ENCODE data around the gene HIF1AN. TPM values are rescaled to one million over a fixed set of nuclear protein-coding genes. Genes with fewer than 3 reads are reported as not detected.

The HIF1AN gene
- total RNA-seq, 2 experiments from 2014 or later: 40.6 to 47.4 TPM

DNA sequence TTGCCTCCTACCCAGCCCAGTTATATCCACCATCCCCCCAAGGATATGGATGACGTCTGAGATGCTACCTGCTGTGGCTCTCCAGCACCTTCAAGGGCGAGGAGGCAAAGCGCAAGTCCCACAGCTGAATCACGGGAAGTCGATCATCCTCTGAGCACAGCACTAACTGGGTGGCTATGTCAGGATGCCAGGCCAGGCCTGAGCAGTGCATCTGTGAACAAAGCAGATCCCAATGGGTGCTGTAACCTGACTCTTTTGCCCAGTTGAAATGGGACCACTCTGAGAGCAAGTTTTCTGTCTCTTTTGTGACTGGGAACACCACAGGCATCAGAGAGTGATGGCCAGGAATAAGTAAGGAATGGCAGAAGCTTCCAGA is 28.4 kb upstream of the HIF1AN start:
- no peaks in the 10 kb centered on the region for H3K27me3 Mint-ChIP-seq
- DNase-seq: no peak
- H3K27ac Mint-ChIP-seq: peak overlapping the region; percentile 90
- H3K36me3 Mint-ChIP-seq: peaks cover 50% of the 10 kb centered on the region
- H3K4me3 Mint-ChIP-seq: no peak overlapping the region
- H3K9me3 Mint-ChIP-seq: no peaks in the 10 kb centered on the region
- POLR2A ChIA-PET: interaction anchor here (3.0 to 5.2 kb wide), 3 partner anchors 25 to 221 kb away, joined by 8 to 32 read pairs (median 28); partner anchors contain the start of genes BLOC1S2 and SCD
- CTCF ChIA-PET: interaction anchor here (0.8 to 10.1 kb wide), 10 partner anchors 11 to 165 kb away, joined by 3 to 141 read pairs (median 16); partner anchors contain the start of genes HIF1AN, SCD and SEC31B
- H3K4me1 Mint-ChIP-seq (ENCODE audit: low read depth): peaks cover 64% of the 10 kb centered on the region
- intact Hi-C loops (cut with micrococcal nuclease): no loop called here

- ChIA-PET POLR2A (interaction anchor here (1.4 to 5.2 kb wide), 6 partner anchors 10 to 222 kb away, joined by 6 to 32 read pairs (median 18); partner anchors contain the start of genes BLOC1S2 and SCD), CTCF (interaction anchor here (0.5 to 10.1 kb wide), 25 partner anchors 9 to 508 kb away, joined by 3 to 141 read pairs (median 4); partner anchors contain the start of genes HIF1AN, SCD and SEC31B)
- Mint-ChIP-seq H3K9me3 (no peaks in the 10 kb centered on the region), H3K27me3 (no peaks in the 10 kb centered on the region), H3K36me3 (peaks cover 49% of the 10 kb centered on the region), H3K4me3 (peak overlapping the region; percentile 38), H3K4me1 (ENCODE audit: low read depth) (peaks cover 68% of the 10 kb centered on the region), H3K27ac (peak overlapping the region; percentile 88)
- intact Hi-C loops (cut with micrococcal nuclease): loop anchor here (1.0 kb wide), 2 partner anchors 75 to 170 kb away; no protein-coding TSS in a partner anchor
- DNase-seq: no peak
These were observed 27.5 kb upstream of the HIF1AN start for GRCh38 chr10:100508266-100508665.

DNA sequence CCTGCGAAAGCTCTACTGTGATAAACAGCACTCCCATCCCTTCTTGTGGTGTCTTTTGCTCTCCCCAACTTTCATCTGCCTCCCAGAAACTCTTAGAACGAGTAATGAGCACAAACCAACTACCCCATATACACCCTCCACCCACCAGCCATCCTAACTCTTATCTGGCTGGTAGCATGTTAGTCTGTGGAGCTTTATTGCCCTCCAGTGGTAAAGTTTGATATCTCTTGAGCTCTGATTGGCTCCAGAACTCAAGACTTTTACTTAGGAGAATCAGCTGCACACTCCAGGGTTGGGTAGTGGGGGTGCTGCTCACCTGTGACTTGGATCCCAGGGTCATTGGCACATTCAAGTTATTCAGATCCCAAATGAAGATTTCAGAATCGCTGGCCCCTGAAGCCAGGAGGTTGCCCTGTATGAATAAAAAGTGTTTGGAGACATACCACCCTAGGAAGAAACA is 27.0 kb upstream of the HIF1AN start:
- Mint-ChIP-seq H3K36me3 (peaks cover 49% of the 10 kb centered on the region), H3K4me3 (peak overlapping the region; percentile 38)

DNA sequence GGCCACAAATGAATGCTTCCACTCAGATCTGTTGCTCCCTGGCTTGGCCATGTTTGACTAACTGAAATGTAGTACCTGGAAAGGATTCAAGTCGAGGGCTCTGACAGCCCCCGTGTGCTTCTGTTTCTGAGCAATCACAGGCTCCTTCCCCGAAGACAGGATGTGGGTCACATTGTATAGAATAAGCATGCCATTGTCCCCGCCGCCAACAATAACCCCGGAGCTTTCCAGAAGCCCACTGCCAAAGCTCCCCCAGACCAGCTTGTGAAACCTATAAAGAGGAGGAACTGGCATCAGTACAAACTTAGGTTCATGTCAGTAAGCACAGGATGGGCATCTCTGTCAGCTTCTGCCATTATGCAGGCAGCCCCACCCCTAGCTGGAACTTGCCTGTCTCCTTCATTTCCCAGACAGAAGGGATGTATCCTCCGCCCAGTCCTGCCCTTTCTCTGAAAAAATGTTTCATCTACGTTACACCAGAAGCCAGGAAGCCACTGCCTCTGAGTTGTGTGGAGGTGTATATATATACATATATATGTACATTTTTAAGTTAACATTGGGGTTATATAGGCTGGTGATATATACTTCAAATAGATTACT is 26.4 kb upstream of the HIF1AN start:
- intact Hi-C loops (cut with micrococcal nuclease): loop anchor here (1.0 kb wide), 7 partner anchors 9 to 223 kb away; partner anchors contain the start of genes BLOC1S2 and HIF1AN
- Mint-ChIP-seq H3K4me3 (peak overlapping the region; percentile 38), H3K4me1 (ENCODE audit: low read depth) (peaks cover 68% of the 10 kb centered on the region), H3K27ac (peak overlapping the region; percentile 88), H3K27me3 (no peaks in the 10 kb centered on the region), H3K9me3 (no peaks in the 10 kb centered on the region), H3K36me3 (peaks cover 47% of the 10 kb centered on the region)
- ChIA-PET CTCF (interaction anchor here (0.6 to 10.1 kb wide), 28 partner anchors 9 to 507 kb away, joined by 3 to 141 read pairs (median 4); partner anchors contain the start of genes HIF1AN, SCD and SEC31B), POLR2A (interaction anchor here (0.6 to 5.2 kb wide), 11 partner anchors 9 to 223 kb away, joined by 3 to 32 read pairs (median 8); partner anchors contain the start of genes BLOC1S2, HIF1AN and SCD)
- DNase-seq: peak; percentile 87

More for the DNA sequence above, 27.0 kb upstream of the HIF1AN start:
- no peaks in the 10 kb centered on the region for H3K9me3 Mint-ChIP-seq
- peaks cover 68% of the 10 kb centered on the region for H3K4me1 Mint-ChIP-seq (ENCODE audit: low read depth)
- ChIA-PET POLR2A (interaction anchor here (0.6 to 5.2 kb wide), 9 partner anchors 10 to 222 kb away, joined by 3 to 32 read pairs (median 8); partner anchors contain the start of genes BLOC1S2, HIF1AN and SCD), CTCF (interaction anchor here (0.5 to 10.1 kb wide), 29 partner anchors 9 to 508 kb away, joined by 3 to 141 read pairs (median 4); partner anchors contain the start of genes HIF1AN, SCD and SEC31B)
- intact Hi-C loops (cut with micrococcal nuclease): loop anchor here (1.0 kb wide), 9 partner anchors 10 to 222 kb away; partner anchors contain the start of genes BLOC1S2 and HIF1AN
- peak overlapping the region; percentile 88 for H3K27ac Mint-ChIP-seq
- peak; percentile 56 for DNase-seq
- H3K27me3 Mint-ChIP-seq: no peaks in the 10 kb centered on the region

DNA sequence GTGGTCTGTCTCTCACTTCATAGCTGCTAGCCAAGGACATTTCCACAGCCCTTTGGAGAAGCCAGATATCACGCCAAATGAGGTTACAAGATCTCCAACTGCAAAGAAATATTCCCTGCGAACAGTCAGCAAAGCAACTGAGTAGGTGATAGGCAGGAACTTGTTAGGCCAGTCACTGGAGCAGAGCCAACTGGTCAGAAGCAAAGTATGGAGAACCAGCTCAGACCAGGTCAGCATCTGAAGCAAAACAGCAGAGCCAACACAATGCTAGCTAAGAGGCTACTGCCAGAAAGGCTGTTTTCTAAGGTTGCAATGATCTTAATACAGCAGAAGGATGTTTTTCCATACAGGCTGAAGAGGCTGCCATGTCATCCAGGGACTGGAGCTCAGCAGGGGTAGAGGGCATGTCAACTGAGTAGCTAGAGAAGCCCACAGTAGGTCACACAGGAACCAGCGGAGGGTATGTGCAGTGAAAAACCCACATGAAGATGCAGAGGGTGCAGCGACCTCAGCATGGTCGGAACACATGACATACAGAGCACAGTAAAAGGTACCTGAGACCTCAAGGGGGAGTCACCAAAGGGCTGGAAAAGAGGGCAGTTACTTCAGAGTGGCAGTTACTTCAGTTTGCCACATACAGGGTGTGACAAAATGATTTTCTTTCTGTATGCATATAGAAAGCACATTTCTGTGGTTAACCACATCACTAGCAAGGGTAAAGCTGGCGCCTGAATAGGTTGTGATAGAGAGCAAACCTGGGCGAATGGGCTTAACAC is 25.0 kb upstream of the HIF1AN start:
- DNase-seq: peak; percentile 87
- POLR2A ChIA-PET: interaction anchor here (0.7 to 5.2 kb wide), 10 partner anchors 16 to 224 kb away, joined by 3 to 32 read pairs (median 8); partner anchors contain the start of genes BLOC1S2, HIF1AN and SCD
- Mint-ChIP-seq H3K27me3 (no peaks in the 10 kb centered on the region), H3K4me1 (ENCODE audit: low read depth) (peaks cover 68% of the 10 kb centered on the region), H3K36me3 (peaks cover 41% of the 10 kb centered on the region), H3K27ac (peak overlapping the region; percentile 88), H3K4me3 (peak overlapping the region; percentile 1), H3K9me3 (no peaks in the 10 kb centered on the region)
- CTCF ChIA-PET: interaction anchor here (1.2 to 10.1 kb wide), 10 partner anchors 8 to 168 kb away, joined by 3 to 141 read pairs (median 42); partner anchors contain the start of genes HIF1AN, NDUFB8, SCD and SEC31B
- intact Hi-C loops (cut with micrococcal nuclease): loop anchor here (1.0 kb wide), 1 partner anchor 18 kb away; no protein-coding TSS in a partner anchor

- H3K4me1 Mint-ChIP-seq (ENCODE audit: low read depth): peaks cover 29% of the 10 kb centered on the region
These were observed 20.1 kb upstream of the HIF1AN start for GRCh38 chr10:100515612-100516011.

GRCh38 chr10:100516847-100517246 is 18.9 kb upstream of the HIF1AN start:
- peaks cover 28% of the 10 kb centered on the region for H3K36me3 Mint-ChIP-seq
- ChIA-PET POLR2A (no interaction called here), CTCF (interaction anchor here (0.9 to 7.5 kb wide), 5 partner anchors 8 to 85 kb away, joined by 6 to 144 read pairs (median 85); partner anchors contain the start of genes HIF1AN and NDUFB8)
- no peak for DNase-seq
- no peaks in the 10 kb centered on the region for H3K9me3 Mint-ChIP-seq
- H3K27me3 Mint-ChIP-seq: no peaks in the 10 kb centered on the region
- H3K4me1 Mint-ChIP-seq (ENCODE audit: low read depth): peaks cover 21% of the 10 kb centered on the region
- intact Hi-C loops (cut with micrococcal nuclease): no loop called here
- no peak overlapping the region for H3K27ac Mint-ChIP-seq
- no peak overlapping the region for H3K4me3 Mint-ChIP-seq

More at GRCh38 chr10:100515612-100516011, 20.1 kb upstream of the HIF1AN start:
- Mint-ChIP-seq H3K27ac (no peak overlapping the region), H3K36me3 (peaks cover 27% of the 10 kb centered on the region), H3K9me3 (no peaks in the 10 kb centered on the region), H3K4me3 (no peak overlapping the region), H3K27me3 (no peaks in the 10 kb centered on the region)
- ChIA-PET POLR2A (no interaction called here), CTCF (interaction anchor here (1.4 to 6.1 kb wide), 2 partner anchors 33 to 84 kb away, joined by 5 to 85 read pairs; no protein-coding TSS in a partner anchor)
- intact Hi-C loops (cut with micrococcal nuclease): no loop called here
- no peak for DNase-seq

DNA sequence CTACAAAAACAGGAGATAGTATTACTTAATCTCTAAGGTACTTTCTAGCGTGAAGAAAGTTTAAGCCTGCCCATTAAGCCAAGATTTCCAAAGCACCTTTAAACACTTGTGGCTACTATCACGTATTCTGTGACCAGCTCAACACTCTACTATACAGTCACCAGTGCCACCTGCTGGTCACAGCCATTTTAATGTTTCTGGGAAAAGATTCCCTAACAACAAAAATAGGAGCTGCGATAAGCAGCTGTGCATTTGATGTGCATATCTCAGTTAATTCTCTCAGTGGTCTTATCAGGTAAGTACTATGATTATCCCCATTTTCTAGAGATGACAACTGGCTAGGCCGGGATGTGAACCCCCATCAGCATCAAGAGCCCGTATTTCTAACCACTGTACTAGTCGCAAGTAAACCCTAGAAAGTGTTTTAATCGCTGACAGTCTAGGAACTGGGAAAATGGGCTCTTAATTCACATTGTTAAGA is 16.9 kb upstream of the HIF1AN start:
- intact Hi-C loops (cut with micrococcal nuclease): loop anchor here (1.0 kb wide), 3 partner anchors 10 to 86 kb away; no protein-coding TSS in a partner anchor
- peak; percentile 76 for DNase-seq
- Mint-ChIP-seq H3K27me3 (no peaks in the 10 kb centered on the region), H3K27ac (peak overlapping the region; percentile 11), H3K36me3 (peaks cover 27% of the 10 kb centered on the region), H3K9me3 (no peaks in the 10 kb centered on the region), H3K4me3 (no peak overlapping the region), H3K4me1 (ENCODE audit: low read depth) (peaks cover 12% of the 10 kb centered on the region)
- CTCF ChIA-PET: interaction anchor here (0.6 to 7.5 kb wide), 40 partner anchors 10 to 531 kb away, joined by 3 to 144 read pairs (median 4); partner anchors contain the start of genes HIF1AN, NDUFB8, PKD2L1 and SCD
- POLR2A ChIA-PET: interaction anchor here (1.2 to 1.4 kb wide), 4 partner anchors 10 to 37 kb away, joined by 3 to 6 read pairs (median 4); partner anchors contain the start of gene HIF1AN

- H3K4me3 Mint-ChIP-seq: no peak within 1 kb of the TSS
- no peaks in the 10 kb centered on the region for H3K9me3 Mint-ChIP-seq
- intact Hi-C loops (cut with micrococcal nuclease): no loop called here
- H3K27me3 Mint-ChIP-seq: no peaks in the 10 kb centered on the region
- peaks cover 12% of the 10 kb centered on the region for H3K4me1 Mint-ChIP-seq (ENCODE audit: low read depth)
- H3K27ac Mint-ChIP-seq: peak within 1 kb of the TSS; percentile 61
- peaks cover 27% of the 10 kb centered on the region for H3K36me3 Mint-ChIP-seq
- ChIA-PET POLR2A (interaction anchor here (1.3 to 1.4 kb wide), 3 partner anchors 17 to 37 kb away, joined by 3 to 4 read pairs (median 3); partner anchors contain the start of gene HIF1AN), CTCF (interaction anchor here (0.6 to 7.5 kb wide), 29 partner anchors 9 to 361 kb away, joined by 3 to 144 read pairs (median 5); partner anchors contain the start of genes HIF1AN, NDUFB8, PKD2L1 and SCD)
- no peak for DNase-seq
These were observed 16.3 kb upstream of the HIF1AN start, which contains the start of gene SEC31B for GRCh38 chr10:100519311-100520051. Gene SEC31B, minus strand, starts transcription at chr10:100519861. Its CDS starts 2,909 bp downstream, at chr10:100516952.

DNA sequence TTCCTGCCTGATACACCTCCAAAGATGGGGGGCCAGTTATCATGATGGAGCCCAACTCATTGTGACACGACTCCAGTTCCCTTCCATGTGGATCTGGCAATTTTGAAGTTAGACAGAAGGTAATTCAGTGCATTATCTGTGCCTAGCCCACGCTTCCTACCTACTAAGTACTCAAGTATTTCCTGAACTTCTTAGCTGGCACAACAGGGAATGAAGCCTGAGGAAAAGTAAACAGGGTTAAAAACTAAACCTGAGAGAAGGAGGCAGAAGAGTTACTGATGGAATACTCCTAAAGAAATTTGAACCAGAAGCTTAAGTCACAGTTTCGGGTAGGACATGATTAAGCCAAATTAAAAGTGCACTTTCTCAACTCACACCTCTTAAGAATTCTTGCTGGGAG is 14.9 kb upstream of the HIF1AN start:
- no peaks in the 10 kb centered on the region for H3K9me3 Mint-ChIP-seq
- no peak for DNase-seq
- H3K36me3 Mint-ChIP-seq: peaks cover 29% of the 10 kb centered on the region
- H3K4me3 Mint-ChIP-seq: no peak overlapping the region
- POLR2A ChIA-PET: interaction anchor here (0.6 to 0.7 kb wide), 4 partner anchors 9 to 234 kb away, joined by 3 to 4 read pairs (median 3); no protein-coding TSS in a partner anchor
- H3K27me3 Mint-ChIP-seq: no peaks in the 10 kb centered on the region
- CTCF ChIA-PET: interaction anchor here (0.7 to 7.5 kb wide), 8 partner anchors 8 to 182 kb away, joined by 3 to 144 read pairs (median 4); partner anchors contain the start of gene HIF1AN
- peak overlapping the region; percentile 61 for H3K27ac Mint-ChIP-seq
- peaks cover 13% of the 10 kb centered on the region for H3K4me1 Mint-ChIP-seq (ENCODE audit: low read depth)
- intact Hi-C loops (cut with micrococcal nuclease): no loop called here
